MM.1S (cell line): Measurements from ENCODE around the gene SPATS2.

Experiments
- DNase-seq: peaks from one replicate; pipeline ENCODE4 v3.0.0-alpha.2; 2015
- H2AFZ ChIP-seq: fragments of 300-600 bp; sonication (generic); 2 replicates; pipeline ENCODE4 v1.6.0; 2016; ENCODE audit warnings: antibody characterized with exemption, low read length
- H3F3A ChIP-seq: fragments of 300-600 bp; sonication (generic); 2 replicates; pipeline ENCODE4 v1.6.1; 2016; ENCODE audit warnings: mild to moderate bottlenecking, antibody characterized with exemption, low read length, moderate library complexity, mixed read lengths; ENCODE audit not compliant: insufficient read depth
- H3K27ac ChIP-seq: fragments of 300-600 bp; sonication (generic); 2 replicates; pipeline ENCODE4 v1.5.1; 2016; ENCODE audit warnings: mild to moderate bottlenecking, low read length
- H3K27me3 ChIP-seq: fragments of 300-600 bp; sonication (generic); replicated peaks from 2 replicates; pipeline ENCODE4 v1.6.0; 2016; ENCODE audit warnings: low read length; ENCODE audit not compliant: insufficient read depth
- H3K36me3 ChIP-seq: fragments of 300-600 bp; sonication (generic); replicated peaks from 2 replicates; pipeline ENCODE4 v1.6.1; 2016; ENCODE audit warnings: mild to moderate bottlenecking, low read length, mixed read lengths; ENCODE audit not compliant: insufficient read depth
- H3K4me1 ChIP-seq: fragments of 300-600 bp; sonication (generic); 2 replicates; pipeline ENCODE4 v1.6.1; 2016; ENCODE audit warnings: low read length, mixed read lengths
- H3K4me2 ChIP-seq: fragments of 300-600 bp; sonication (generic); 2 replicates; pipeline ENCODE4 v1.6.0; 2016; ENCODE audit warnings: low read depth, low read length
- H3K4me3 ChIP-seq: fragments of 300-600 bp; sonication (generic); 2 replicates; pipeline ENCODE4 v1.5.1; 2016; ENCODE audit warnings: low read length, mixed read lengths
- H3K79me2 ChIP-seq: fragments of 300-600 bp; sonication (generic); 2 replicates; pipeline ENCODE4 v1.6.1; 2016; ENCODE audit warnings: mixed run types, low read length, mixed read lengths
- H3K9ac ChIP-seq: fragments of 300-600 bp; sonication (generic); 2 replicates; pipeline ENCODE4 v1.6.1; 2016; ENCODE audit warnings: low read length, mixed read lengths
- H3K9me2 ChIP-seq: fragments of 300-600 bp; sonication (generic); replicated peaks from 2 replicates; pipeline ENCODE4 v1.6.1; 2016; ENCODE audit warnings: mild to moderate bottlenecking, low read length, mixed read lengths; ENCODE audit not compliant: insufficient read depth
- H3K9me3 ChIP-seq: fragments of 300-600 bp; sonication (generic); replicated peaks from 2 replicates; pipeline ENCODE4 v1.6.1; 2016; ENCODE audit warnings: mild to moderate bottlenecking, low read length, mixed read lengths; ENCODE audit not compliant: insufficient read depth
- H4K20me1 ChIP-seq: fragments of 300-600 bp; sonication (generic); 2 replicates; pipeline ENCODE4 v1.6.1; 2016; ENCODE audit warnings: mild to moderate bottlenecking, low read length, moderate library complexity, mixed read lengths; ENCODE audit not compliant: insufficient read depth
- CTCF ChIP-seq: fragments of 300-600 bp; sonication (generic); IDR thresholded peaks from 2 replicates; pipeline ENCODE4 v1.5.1; 2016; ENCODE audit warnings: antibody characterized with exemption, low read length, mixed read lengths
- EZH2 ChIP-seq: fragments of 300-600 bp; sonication (generic); optimal IDR thresholded peaks from 2 replicates; pipeline ENCODE3; 2017; ENCODE audit warnings: low read depth, mild to moderate bottlenecking, antibody characterized with exemption, low read length, mixed read lengths
- EZH2phosphoT487 ChIP-seq: fragments of 300-600 bp; sonication (generic); IDR thresholded peaks from 2 replicates; pipeline ENCODE4 v1.6.1; 2018; ENCODE audit warnings: antibody characterized with exemption, low read length

The SPATS2 gene

GRCh38 chr12:49420556-49420955 is 53.3 kb downstream of the SPATS2 start:
- H3K9ac ChIP-seq: no peak overlapping the region
- H3F3A ChIP-seq: no peaks in the 10 kb centered on the region; the same call in 1 of the 2 replicates
- H3K4me2 ChIP-seq: no peak overlapping the region
- H2AFZ ChIP-seq: no peak overlapping the region
- no peak overlapping the region for H3K4me3 ChIP-seq
- no peaks in the 10 kb centered on the region for H3K4me1 ChIP-seq
- H3K79me2 ChIP-seq: peaks cover 94% of the 10 kb centered on the region
- no peak for DNase-seq
- H3K27me3 ChIP-seq: no peaks in the 10 kb centered on the region
- no peak overlapping the region for H3K27ac ChIP-seq
- TF ChIP-seq CTCF (no peak), EZH2 (no peak), EZH2phosphoT487 (no peak)
- H4K20me1 ChIP-seq: peaks cover 18% of the 10 kb centered on the region; the same call in 1 of the 2 replicates
- no peaks in the 10 kb centered on the region; the same call in 1 of the 2 replicates for H3K36me3 ChIP-seq
- H3K9me3 ChIP-seq: no peaks in the 10 kb centered on the region
- H3K9me2 ChIP-seq: no peaks in the 10 kb centered on the region

DNA sequence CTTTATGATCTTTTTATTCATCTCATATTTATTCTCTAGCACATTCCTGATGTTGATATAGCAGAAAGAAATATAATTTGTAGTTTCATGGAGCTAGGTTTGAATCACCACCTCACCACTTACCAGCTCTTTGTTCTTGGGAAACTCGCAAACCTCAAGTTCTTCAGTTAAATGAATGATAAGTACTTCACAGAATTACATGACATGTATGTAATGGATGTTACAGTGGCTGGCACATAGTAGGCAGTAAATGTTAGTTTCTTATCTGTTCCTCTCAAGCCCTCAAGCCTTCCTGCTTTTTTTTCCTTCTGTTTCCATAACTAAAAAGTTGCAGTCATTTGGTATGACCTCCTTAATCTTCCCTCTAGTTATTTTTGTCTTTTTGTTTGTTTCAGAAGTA is 54.9 kb downstream of the SPATS2 start:
- Histone ChIP-seq H3K9me2 (no peaks in the 10 kb centered on the region), H3K36me3 (peaks cover 3% of the 10 kb centered on the region; the same call in 1 of the 2 replicates), H3K27me3 (no peaks in the 10 kb centered on the region), H3K4me2 (no peak overlapping the region), H4K20me1 (peaks cover 15% of the 10 kb centered on the region; the same call in 1 of the 2 replicates), H3K4me1 (peaks cover 4% of the 10 kb centered on the region), H3K4me3 (no peak overlapping the region), H3K79me2 (peaks cover 96% of the 10 kb centered on the region), H3K9ac (no peak overlapping the region), H3K9me3 (no peaks in the 10 kb centered on the region), H3K27ac (no peak overlapping the region), H2AFZ (no peak overlapping the region), H3F3A (no peaks in the 10 kb centered on the region; the same call in 1 of the 2 replicates)
- no peak for TF ChIP-seq EZH2phosphoT487
- TF ChIP-seq EZH2: no peak
- TF ChIP-seq CTCF: no peak
- DNase-seq: no peak

DNA sequence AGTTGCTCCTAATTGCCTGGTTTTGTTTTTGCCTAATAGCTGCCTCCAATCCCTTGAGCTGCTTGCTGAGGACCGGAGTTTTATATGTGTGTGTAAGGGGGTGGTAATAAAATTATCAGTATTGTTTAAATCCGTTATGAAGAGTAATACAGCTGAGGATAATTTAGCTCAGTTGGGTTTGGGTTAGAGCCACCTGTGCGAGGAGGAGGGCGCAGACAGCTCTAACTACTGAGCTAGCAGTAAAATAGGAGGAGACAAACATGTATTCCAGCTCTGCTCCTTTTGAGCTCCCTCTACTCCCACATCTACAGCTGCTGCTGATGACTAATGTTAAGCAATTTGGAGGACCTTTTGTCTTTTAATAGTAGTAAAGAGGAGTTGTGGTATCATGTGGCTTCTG is 61.5 kb downstream of the SPATS2 start:
- Histone ChIP-seq H3K36me3 (0 out of 2 replicates have a peak, but pooled peaks cover 3% of the 10 kb centered on the region), H3K4me2 (peak overlapping the region; percentile 54), H3K27me3 (no peaks in the 10 kb centered on the region), H4K20me1 (0 out of 2 replicates have a peak, but pooled peaks cover 3% of the 10 kb centered on the region), H3K9me2 (no peaks in the 10 kb centered on the region), H2AFZ (no peak overlapping the region), H3K27ac (peak overlapping the region; percentile 62; the same call in 1 of the 2 replicates), H3K9ac (no peak overlapping the region; the same call in 1 of the 2 replicates), H3K4me3 (peak overlapping the region; percentile 25; the same call in 1 of the 2 replicates), H3K9me3 (no peaks in the 10 kb centered on the region), H3K79me2 (peaks cover 91% of the 10 kb centered on the region), H3K4me1 (peaks cover 19% of the 10 kb centered on the region), H3F3A (peaks cover 28% of the 10 kb centered on the region)
- peak; percentile 23 for DNase-seq
- no peak for TF ChIP-seq EZH2
- TF ChIP-seq EZH2phosphoT487: no peak
- TF ChIP-seq CTCF: no peak
